COLO668 (cell line): ENCODE measurements around the gene NDST1.
"Not testable (repeated sequence)": the region's sequence is repeated elsewhere in the genome, so short reads cannot be mapped to it uniquely, and the experiment has no call there.

Source experiments
- DNase-seq: peaks from one replicate; lab custom pipeline; 2025; ENCODE audit not compliant: unreplicated experiment; lab: John Stamatoyannopoulos, UW

The NDST1 gene

GRCh38 chr5:150506571-150507473 is 1.1 kb upstream of the NDST1 start:
- DNase-seq = no peak

GRCh38 chr5:150508277-150508640 is 328 bp downstream of the NDST1 start:
- no peak for DNase-seq

- DNase-seq = no peak
These were observed 897 bp downstream of the NDST1 start for GRCh38 chr5:150508828-150509227.

GRCh38 chr5:150509992-150510391 is 2.1 kb downstream of the NDST1 start:
- no peak for DNase-seq

GRCh38 chr5:150510460-150511263 is 2.7 kb downstream of the NDST1 start:
- peak; percentile 5 for DNase-seq

- no peak for DNase-seq
These were observed 3.8 kb downstream of the NDST1 start for GRCh38 chr5:150511578-150512367.

- no peak for DNase-seq
These were observed 4.4 kb downstream of the NDST1 start for GRCh38 chr5:150512368-150512747.

- DNase-seq = peak; percentile 8
These were observed 5.7 kb downstream of the NDST1 start for GRCh38 chr5:150513375-150514309.

- peak; percentile 44 for DNase-seq
These were observed 6.8 kb downstream of the NDST1 start for GRCh38 chr5:150514708-150515211.

- no peak for DNase-seq
These were observed 7.5 kb downstream of the NDST1 start for GRCh38 chr5:150515446-150515845.

- DNase-seq = peak; percentile 4
These were observed 8.1 kb downstream of the NDST1 start for GRCh38 chr5:150516011-150516410.

GRCh38 chr5:150517272-150518152 is 9.6 kb downstream of the NDST1 start:
- peak; percentile 90 for DNase-seq

GRCh38 chr5:150518712-150519559 is 11.0 kb downstream of the NDST1 start:
- not testable (repeated sequence) for DNase-seq

GRCh38 chr5:150519560-150519945 is 11.6 kb downstream of the NDST1 start:
- no peak for DNase-seq

- DNase-seq = peak; percentile 2
These were observed 12.0 kb downstream of the NDST1 start for GRCh38 chr5:150519978-150520377.

- DNase-seq = no peak
These were observed 13.0 kb downstream of the NDST1 start for GRCh38 chr5:150520747-150521521.

GRCh38 chr5:150521522-150521817 is 13.5 kb downstream of the NDST1 start:
- DNase-seq = no peak
